HCT116 (cell line): ENCODE results near the gene MARCHF3. TPM values are rescaled to one million over a fixed set of nuclear protein-coding genes. Genes with fewer than 3 reads are reported as not detected.

Source experiments
- ATAC-seq: fragments of 200-7000 bp; cut with Tn5 transposase; 2 replicates; pipeline ENCODE4 v1.9.1; 2020; ENCODE audit warnings: mild to moderate bottlenecking, moderate library complexity
- BruUV-seq: library from RNA; stranded (reverse); fragments of 400-500 nt; replicated peaks from 2 replicates; lab custom pipeline; 2021; lab: Mats Ljungman, UMichigan
- CTCF ChIA-PET: fragments of 300-600 bp; sonication (Branson Sonifier 250); formaldehyde crosslinking; loops from one replicate; lab custom pipeline; 2021; ENCODE audit warnings: antibody characterized with exemption; lab: Charles Lee
- POLR2A ChIA-PET: fragments of 300-600, 350-600 bp; sonication (Branson Sonifier 250); formaldehyde crosslinking; loops from one replicate; lab custom pipeline; 2021; ENCODE audit warnings: antibody characterized with exemption; lab: Charles Lee
- RAD21 ChIA-PET, 2 experiments: fragments of 300-600 bp; sonication (Branson Sonifier 250); formaldehyde crosslinking; loops; one replicate each; lab custom pipeline; 2023; ENCODE audit warnings: low total read pairs in 2 of 2; ENCODE audit not compliant: uncharacterized antibody in 2 of 2, unreplicated experiment in 2 of 2, low non-redundant PET in 1 of 2; lab: Charles Lee
- DNase-seq: peaks from one replicate; pipeline ENCODE4 v3.0.0-alpha.2; 2010; ENCODE audit warnings: low read depth, low spot score
- H2AFZ ChIP-seq: fragments of 200-600 bp; shearing (Covaris generic), sonication (generic); 2 replicates; pipeline ENCODE4 v1.6.1; 2017; ENCODE audit warnings: low read depth, mixed run types, mixed read lengths, antibody characterized with exemption, low read length; ENCODE audit not compliant: poor library complexity, severe bottlenecking
- H3K27ac ChIP-seq: 2 replicates; pipeline ENCODE4 v1.5.1; 2012; ENCODE audit warnings: low read depth, low read length
- H3K27me3 ChIP-seq: fragments of 200-600 bp; sonication (generic); 2 replicates; pipeline ENCODE4 v1.6.1; 2016; ENCODE audit warnings: mixed run types, low read length, mixed read lengths; ENCODE audit not compliant: insufficient read depth
- H3K36me3 ChIP-seq, 2 experiments: fragments of 200-500 bp in 1 of 2; fragments of 200-600 bp in 1 of 2; sonication (Bioruptor generic) in 1 of 2; sonication (generic) in 1 of 2; 2 replicates each; pipeline versions ENCODE4 v1.5.1 to v1.6.1; 2014 to 2016; ENCODE audit warnings: low read length in 2 of 2, inconsistent platforms in 1 of 2, mixed read lengths in 1 of 2, mixed run types in 1 of 2; ENCODE audit not compliant: insufficient read depth in 2 of 2, control insufficient read depth in 1 of 2
- H3K4me1 ChIP-seq, 2 experiments: fragments of 200-600 bp in 1 of 2; sonication (generic) in 1 of 2; 2 replicates each; pipeline versions ENCODE4 v1.5.1 to v1.6.1; 2012 to 2017; ENCODE audit warnings: low read length in 2 of 2, inconsistent platforms in 1 of 2, mild to moderate bottlenecking in 1 of 2, mixed read lengths in 1 of 2, mixed run types in 1 of 2, moderate library complexity in 1 of 2; ENCODE audit not compliant: insufficient read depth in 2 of 2, control insufficient read depth in 1 of 2
- H3K4me2 ChIP-seq: fragments of 200-600 bp; sonication (generic); 2 replicates; pipeline ENCODE4 v1.6.1; 2017; ENCODE audit warnings: mixed run types, low read length, mixed read lengths
- H3K4me3 ChIP-seq, 2 experiments: fragments of 200-600 bp in 1 of 2; sonication (generic) in 1 of 2; replicated peaks in 1 of 2; 2 replicates each; pipeline ENCODE4 v1.5.1; 2011 to 2016; ENCODE audit warnings: low read length in 2 of 2, control low read depth in 1 of 2, low read depth in 1 of 2, mild to moderate bottlenecking in 1 of 2, mixed read lengths in 1 of 2, mixed run types in 1 of 2
- H3K79me2 ChIP-seq: fragments of 200-600 bp; sonication (generic); 2 replicates; pipeline ENCODE4 v1.6.1; 2017; ENCODE audit warnings: mild to moderate bottlenecking, mixed run types, low read length, moderate library complexity, mixed read lengths; ENCODE audit not compliant: insufficient read depth
- H3K9ac ChIP-seq: fragments of 200-600 bp; sonication (generic); 2 replicates; pipeline ENCODE4 v1.6.1; 2016; ENCODE audit warnings: low read length, mixed read lengths
- H3K9me2 ChIP-seq: fragments of 200-600 bp; sonication (generic), shearing (Covaris generic); 2 replicates; pipeline ENCODE4 v1.6.1; 2017; ENCODE audit warnings: mixed run types, mild to moderate bottlenecking, moderate library complexity; ENCODE audit not compliant: insufficient read depth
- H3K9me3 ChIP-seq, 2 experiments: fragments of 200-500 bp in 1 of 2; fragments of 200-600 bp in 1 of 2; sonication (Bioruptor generic) in 1 of 2; sonication (generic) in 1 of 2; 2 replicates each; pipeline ENCODE4 v1.6.1; 2014 to 2017; ENCODE audit warnings: low read length in 2 of 2, mixed read lengths in 2 of 2, inconsistent platforms in 1 of 2, low read depth in 1 of 2, mild to moderate bottlenecking in 1 of 2, mixed run types in 1 of 2, moderate library complexity in 1 of 2; ENCODE audit not compliant: control insufficient read depth in 1 of 2, insufficient read depth in 1 of 2
- H4K20me1 ChIP-seq: fragments of 200-600 bp; sonication (generic), shearing (Covaris generic); 2 replicates; pipeline ENCODE4 v1.6.1; 2017; ENCODE audit warnings: mixed run types, mild to moderate bottlenecking, moderate library complexity; ENCODE audit not compliant: insufficient read depth
- FOSL1 ChIP-seq: IDR thresholded peaks from 2 replicates; pipeline ENCODE4 v1.6.1; 2012; ENCODE audit warnings: low read depth
- RAD21 ChIP-seq: IDR thresholded peaks from 2 replicates; pipeline ENCODE4 v1.6.1; 2012; ENCODE audit warnings: low read depth, mild to moderate bottlenecking
- intact Hi-C: fragments of 100-400 bp; cut with micrococcal nuclease; formaldehyde crosslinking; loops from 2 replicates; pipeline ENCODE4 v1.10.0; 2022
- total RNA-seq: library from RNA; stranded (reverse); gene quantifications from one replicate; pipeline ENCODE4 v1.2.1, GENCODE V29; 2021; ENCODE audit not compliant: unreplicated experiment
- TF ChIP-seq, protein P1 (sequence below), 3 experiments: fragments of 200-600 bp in 1 of 3; sonication (generic) in 1 of 3; IDR thresholded peaks in 2 of 3; conservative IDR thresholded peaks in 1 of 3; 2 replicates each; pipeline ENCODE4 v1.5.1; 2012 to 2017; ENCODE audit warnings: low read depth in 2 of 3, low read length in 2 of 3, antibody characterized with exemption in 1 of 3, borderline replicate concordance in 1 of 3, control low read depth in 1 of 3, mild to moderate bottlenecking in 1 of 3, mixed read lengths in 1 of 3, mixed run types in 1 of 3, moderate library complexity in 1 of 3; ENCODE audit not compliant: insufficient read depth in 1 of 3
- TF ChIP-seq, protein P2 (sequence below): IDR thresholded peaks from 2 replicates; pipeline ENCODE4 v1.6.1; 2011; ENCODE audit warnings: mild to moderate bottlenecking, low read length, moderate library complexity; ENCODE audit not compliant: insufficient replicate concordance; ENCODE audit errors: extremely low read depth

Gene MARCHF3
- total RNA-seq, 1 experiment from 2014 or later = 2.3 TPM

DNA sequence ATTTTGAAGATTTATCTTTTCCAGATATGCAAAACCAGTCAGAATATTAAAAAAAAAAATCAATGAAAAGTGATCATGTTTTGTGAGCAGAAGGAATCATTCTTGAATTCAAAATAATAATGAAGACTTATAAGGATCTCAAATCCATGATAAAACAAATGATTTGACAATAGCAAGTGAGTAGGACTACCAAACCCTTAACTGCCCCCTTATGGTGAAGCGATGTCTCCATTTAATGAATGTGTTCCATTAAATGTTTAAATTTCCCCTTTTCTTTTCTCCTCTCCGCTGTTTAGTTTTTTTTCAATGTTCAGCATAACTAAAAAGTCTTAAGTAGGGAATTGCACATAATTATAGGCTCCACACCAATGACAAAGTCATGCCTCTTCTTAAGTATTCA is 12.2 kb upstream of the MARCHF3 start:
- H3K4me1 ChIP-seq = peaks cover 0 to 9% of the 10 kb centered on the region in 2 experiments; a peak in 1 of 4 replicates
- no peaks in the 10 kb centered on the region for H3K9me3 ChIP-seq
- no peaks in the 10 kb centered on the region for H3K36me3 ChIP-seq
- no peaks in the 10 kb centered on the region for H3K9me2 ChIP-seq
- POLR2A ChIA-PET = no interaction called here
- TF ChIP-seq, protein P1, sequence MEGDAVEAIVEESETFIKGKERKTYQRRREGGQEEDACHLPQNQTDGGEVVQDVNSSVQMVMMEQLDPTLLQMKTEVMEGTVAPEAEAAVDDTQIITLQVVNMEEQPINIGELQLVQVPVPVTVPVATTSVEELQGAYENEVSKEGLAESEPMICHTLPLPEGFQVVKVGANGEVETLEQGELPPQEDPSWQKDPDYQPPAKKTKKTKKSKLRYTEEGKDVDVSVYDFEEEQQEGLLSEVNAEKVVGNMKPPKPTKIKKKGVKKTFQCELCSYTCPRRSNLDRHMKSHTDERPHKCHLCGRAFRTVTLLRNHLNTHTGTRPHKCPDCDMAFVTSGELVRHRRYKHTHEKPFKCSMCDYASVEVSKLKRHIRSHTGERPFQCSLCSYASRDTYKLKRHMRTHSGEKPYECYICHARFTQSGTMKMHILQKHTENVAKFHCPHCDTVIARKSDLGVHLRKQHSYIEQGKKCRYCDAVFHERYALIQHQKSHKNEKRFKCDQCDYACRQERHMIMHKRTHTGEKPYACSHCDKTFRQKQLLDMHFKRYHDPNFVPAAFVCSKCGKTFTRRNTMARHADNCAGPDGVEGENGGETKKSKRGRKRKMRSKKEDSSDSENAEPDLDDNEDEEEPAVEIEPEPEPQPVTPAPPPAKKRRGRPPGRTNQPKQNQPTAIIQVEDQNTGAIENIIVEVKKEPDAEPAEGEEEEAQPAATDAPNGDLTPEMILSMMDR (IDR thresholded peaks at IDR 0.05 in 2 of 3, conservative IDR thresholded peaks at IDR 0.05 in 1 of 3; ENCODE audit: borderline replicate concordance in 1 of 3, insufficient read depth in 1 of 3, low read depth in 2 of 3, low read length in 2 of 3) = peak in 2 of 3 experiments; percentile 11 to 17; a peak in 1 of 6 replicates
- TF ChIP-seq RAD21 (peak; percentile 33; the same call in 1 of the 2 replicates), FOSL1 (no peak)
- TF ChIP-seq, protein P2, sequence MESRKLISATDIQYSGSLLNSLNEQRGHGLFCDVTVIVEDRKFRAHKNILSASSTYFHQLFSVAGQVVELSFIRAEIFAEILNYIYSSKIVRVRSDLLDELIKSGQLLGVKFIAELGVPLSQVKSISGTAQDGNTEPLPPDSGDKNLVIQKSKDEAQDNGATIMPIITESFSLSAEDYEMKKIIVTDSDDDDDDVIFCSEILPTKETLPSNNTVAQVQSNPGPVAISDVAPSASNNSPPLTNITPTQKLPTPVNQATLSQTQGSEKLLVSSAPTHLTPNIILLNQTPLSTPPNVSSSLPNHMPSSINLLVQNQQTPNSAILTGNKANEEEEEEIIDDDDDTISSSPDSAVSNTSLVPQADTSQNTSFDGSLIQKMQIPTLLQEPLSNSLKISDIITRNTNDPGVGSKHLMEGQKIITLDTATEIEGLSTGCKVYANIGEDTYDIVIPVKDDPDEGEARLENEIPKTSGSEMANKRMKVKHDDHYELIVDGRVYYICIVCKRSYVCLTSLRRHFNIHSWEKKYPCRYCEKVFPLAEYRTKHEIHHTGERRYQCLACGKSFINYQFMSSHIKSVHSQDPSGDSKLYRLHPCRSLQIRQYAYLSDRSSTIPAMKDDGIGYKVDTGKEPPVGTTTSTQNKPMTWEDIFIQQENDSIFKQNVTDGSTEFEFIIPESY = no peak
- H3K79me2 ChIP-seq = no peaks in the 10 kb centered on the region
- intact Hi-C loops = loop anchor here (10.0 kb wide), 1 partner anchor 388 kb away; no protein-coding TSS in a partner anchor
- H3K9ac ChIP-seq = no peak overlapping the region
- RAD21 ChIA-PET = no interaction called here
- ATAC-seq (no peak), DNase-seq (no peak)
- H4K20me1 ChIP-seq = no peaks in the 10 kb centered on the region
- no peak overlapping the region for H3K4me2 ChIP-seq
- no peak overlapping the region for H3K27ac ChIP-seq
- BruUV-seq = no TSS peak
- H2AFZ ChIP-seq = no peak overlapping the region
- H3K4me3 ChIP-seq = no peak overlapping the region
- CTCF ChIA-PET = no interaction called here
- H3K27me3 ChIP-seq = no peaks in the 10 kb centered on the region
